Trophoblast cell (in vitro differentiated cells and primary cell): ENCODE data around the gene RFX8.

Experiments
- DNase-seq, 2 donors: peaks; one replicate each; pipeline ENCODE4 v3.0.0-alpha.2; 2016
- H2AFZ ChIP-seq: 2 replicates; pipeline ENCODE4 v1.6.1; 2013; ENCODE audit warnings: low read length, moderate library complexity, mild to moderate bottlenecking; ENCODE audit not compliant: insufficient read depth, poor library complexity
- H2AK5ac ChIP-seq: 2 replicates; pipeline ENCODE4 v1.6.1; 2013; ENCODE audit warnings: mild to moderate bottlenecking, low read length
- H2BK120ac ChIP-seq: 2 replicates; pipeline ENCODE4 v1.6.1; 2013; ENCODE audit warnings: low read length, mild to moderate bottlenecking, moderate library complexity; ENCODE audit not compliant: insufficient read depth, poor library complexity
- H2BK12ac ChIP-seq: 2 replicates; pipeline ENCODE4 v1.6.1; 2013; ENCODE audit warnings: mild to moderate bottlenecking, low read length, moderate library complexity
- H2BK5ac ChIP-seq: 2 replicates; pipeline ENCODE4 v1.6.1; 2013; ENCODE audit warnings: low read length, low read depth, moderate library complexity, mild to moderate bottlenecking; ENCODE audit not compliant: poor library complexity
- H3K14ac ChIP-seq: 2 replicates; pipeline ENCODE4 v1.6.1; 2013; ENCODE audit warnings: mild to moderate bottlenecking, low read length
- H3K18ac ChIP-seq: 2 replicates; pipeline ENCODE4 v1.6.1; 2013; ENCODE audit warnings: mild to moderate bottlenecking, low read length
- H3K23ac ChIP-seq: 2 replicates; pipeline ENCODE4 v1.6.1; 2013; ENCODE audit warnings: low read length
- H3K27ac ChIP-seq: 2 replicates; pipeline ENCODE4 v1.5.1; 2013; ENCODE audit warnings: low read depth, mild to moderate bottlenecking, inconsistent platforms, low read length, moderate library complexity
- H3K27me3 ChIP-seq: 2 replicates; pipeline ENCODE4 v1.6.1; 2013; ENCODE audit warnings: inconsistent platforms, mild to moderate bottlenecking, low read length, moderate library complexity; ENCODE audit not compliant: insufficient read depth
- H3K36me3 ChIP-seq, 2 experiments: 1 replicate in 1 of 2; 2 replicates in 1 of 2; pipeline ENCODE4 v1.6.1; 2013; ENCODE audit warnings: low read length in 2 of 2, mild to moderate bottlenecking in 2 of 2, moderate library complexity in 1 of 2; ENCODE audit not compliant: insufficient read depth in 2 of 2, control insufficient read depth in 1 of 2
- H3K4ac ChIP-seq: 2 replicates; pipeline ENCODE4 v1.6.1; 2013; ENCODE audit warnings: low read depth, mild to moderate bottlenecking, low read length, moderate library complexity
- H3K4me1 ChIP-seq, 2 experiments: 1 replicate in 1 of 2; 2 replicates in 1 of 2; pipeline ENCODE4 v1.6.1; 2013; ENCODE audit warnings: low read length in 2 of 2, mild to moderate bottlenecking in 2 of 2, moderate library complexity in 1 of 2; ENCODE audit not compliant: insufficient read depth in 2 of 2, control insufficient read depth in 1 of 2
- H3K4me2 ChIP-seq: 2 replicates; pipeline ENCODE4 v1.6.1; 2013; ENCODE audit warnings: inconsistent platforms, mild to moderate bottlenecking, low read length, moderate library complexity
- H3K4me3 ChIP-seq: 2 replicates; pipeline ENCODE4 v1.5.1; 2013; ENCODE audit warnings: mild to moderate bottlenecking, low read depth, low read length, inconsistent platforms
- H3K79me1 ChIP-seq: one replicate; pipeline ENCODE4 v1.6.1; 2013; ENCODE audit warnings: low read length
- H3K79me2 ChIP-seq: 2 replicates; pipeline ENCODE4 v1.6.1; 2013; ENCODE audit warnings: low read length, mild to moderate bottlenecking; ENCODE audit not compliant: control insufficient read depth, insufficient read depth, poor library complexity
- H3K9ac ChIP-seq: 2 replicates; pipeline ENCODE4 v1.6.1; 2013; ENCODE audit warnings: mild to moderate bottlenecking, low read length
- H3K9me3 ChIP-seq: 2 replicates; pipeline ENCODE4 v1.6.1; 2013; ENCODE audit warnings: low read depth, mild to moderate bottlenecking, control low read depth, inconsistent platforms, low read length; ENCODE audit not compliant: insufficient read depth
- H4K12ac ChIP-seq: 2 replicates; pipeline ENCODE4 v1.6.1; 2013; ENCODE audit warnings: low read depth, mild to moderate bottlenecking, low read length, moderate library complexity
- H4K8ac ChIP-seq: 2 replicates; pipeline ENCODE4 v1.6.1; 2013; ENCODE audit warnings: low read depth, mild to moderate bottlenecking, low read length, moderate library complexity
- H4K91ac ChIP-seq: one replicate; pipeline ENCODE4 v1.6.1; 2013; ENCODE audit warnings: low read depth, mild to moderate bottlenecking, low read length, moderate library complexity
- WGBS: extraction: QIAGEN DNeasy Blood & Tissue Kit; methylation state at CpG from one replicate; pipeline ENCODE4 v1.1.7; 2013; ENCODE audit warnings: missing lambda C conversion rate; ENCODE audit not compliant: insufficient read length, insufficient coverage; ENCODE audit errors: extremely low coverage; 5-methylcytosine and 5-hydroxymethylcytosine counted together

The RFX8 gene

GRCh38 chr2:101410114-101410513 is 64.8 kb downstream of the RFX8 start:
- Histone ChIP-seq H3K9ac (no peak overlapping the region), H3K18ac (no peak overlapping the region), H2AK5ac (no peak overlapping the region), H2BK5ac (no peak overlapping the region), H3K36me3 (no peaks in the 10 kb centered on the region), H3K14ac (no peak overlapping the region), H3K4ac (no peak overlapping the region), H4K12ac (no peak overlapping the region), H2BK120ac (no peak overlapping the region), H4K91ac (no peak overlapping the region), H3K4me3 (no peak overlapping the region), H2AFZ (no peak overlapping the region), H3K27me3 (no peaks in the 10 kb centered on the region), H3K27ac (no peak overlapping the region), H3K79me1 (no peaks in the 10 kb centered on the region), H3K9me3 (peaks cover 4% of the 10 kb centered on the region), H3K4me2 (no peak overlapping the region), H3K23ac (no peak overlapping the region), H4K8ac (no peak overlapping the region), H3K79me2 (no peaks in the 10 kb centered on the region), H3K4me1 (peaks cover 7 to 10% of the 10 kb centered on the region in 2 experiments), H2BK12ac (no peak overlapping the region)
- 100% methylated on average over 1 of the region's 5 CpGs for WGBS
- DNase-seq = no peak

DNA sequence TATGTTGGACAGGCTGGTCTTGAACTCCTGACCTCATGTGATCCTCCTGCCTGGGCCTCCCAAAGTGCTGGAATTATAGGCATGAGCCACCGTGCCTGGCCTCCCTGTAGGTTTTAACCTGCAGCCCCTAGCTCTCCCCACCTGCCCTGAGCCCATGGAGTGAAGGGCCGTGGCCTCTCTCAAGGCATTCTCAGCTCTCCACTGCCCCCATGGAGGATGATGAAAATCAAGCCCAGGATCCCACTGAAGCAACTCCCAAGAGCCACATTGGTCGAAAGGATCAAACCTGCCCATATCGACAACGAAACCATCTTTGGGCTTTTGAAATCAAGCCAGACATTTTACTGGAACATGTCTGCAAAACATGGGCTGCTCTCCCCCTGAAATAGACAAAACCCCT is 65.2 kb downstream of the RFX8 start:
- Histone ChIP-seq H4K8ac (no peak overlapping the region), H3K79me2 (no peaks in the 10 kb centered on the region), H3K9me3 (peaks cover 4% of the 10 kb centered on the region), H2BK12ac (no peak overlapping the region), H3K27me3 (no peaks in the 10 kb centered on the region), H3K36me3 (no peaks in the 10 kb centered on the region), H3K23ac (no peak overlapping the region), H2BK120ac (no peak overlapping the region), H3K4ac (no peak overlapping the region), H2BK5ac (no peak overlapping the region), H4K91ac (no peak overlapping the region), H3K14ac (no peak overlapping the region), H2AFZ (no peak overlapping the region), H3K4me2 (no peak overlapping the region), H3K9ac (no peak overlapping the region), H3K4me3 (no peak overlapping the region), H3K4me1 (peaks cover 7 to 10% of the 10 kb centered on the region in 2 experiments), H4K12ac (no peak overlapping the region), H3K79me1 (no peaks in the 10 kb centered on the region), H3K27ac (no peak overlapping the region), H2AK5ac (no peak overlapping the region), H3K18ac (no peak overlapping the region)
- DNase-seq = peak; percentile 57 to 84
- WGBS = no CpG with 5 or more reads among the region's 5 CpGs

DNA sequence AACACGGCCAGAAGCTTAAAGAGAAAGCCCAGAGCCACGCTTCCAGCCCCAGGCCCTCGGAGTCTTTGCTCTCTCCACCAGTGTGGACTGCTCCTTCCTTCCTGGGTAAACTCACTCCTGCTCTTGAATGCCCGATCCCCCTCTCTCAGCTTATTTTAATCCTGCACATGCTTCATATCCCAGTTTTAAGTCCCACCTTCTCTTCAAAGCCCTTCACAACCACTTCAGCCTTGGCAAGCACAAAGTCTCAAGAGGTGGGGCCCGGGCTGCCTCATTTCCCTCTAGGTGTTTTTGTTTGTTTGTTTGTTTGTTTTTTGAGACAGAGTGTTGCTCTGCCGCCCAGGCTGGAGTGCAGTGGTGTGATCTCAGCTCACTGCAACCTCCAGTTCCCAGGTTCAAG is 66.0 kb downstream of the RFX8 start:
- H3K36me3 ChIP-seq = no peaks in the 10 kb centered on the region
- no peak overlapping the region for H3K27ac ChIP-seq
- no peak overlapping the region for H2AFZ ChIP-seq
- H3K4me1 ChIP-seq = peaks cover 7 to 10% of the 10 kb centered on the region in 2 experiments
- no peak overlapping the region for H2BK5ac ChIP-seq
- no peaks in the 10 kb centered on the region for H3K79me2 ChIP-seq
- WGBS = no CpG with 5 or more reads among the region's 6 CpGs
- no peak overlapping the region for H3K23ac ChIP-seq
- H4K8ac ChIP-seq = no peak overlapping the region
- no peak overlapping the region for H3K4me3 ChIP-seq
- H2BK12ac ChIP-seq = no peak overlapping the region
- no peak overlapping the region for H3K4me2 ChIP-seq
- H3K79me1 ChIP-seq = no peaks in the 10 kb centered on the region
- no peak overlapping the region for H3K9ac ChIP-seq
- H3K27me3 ChIP-seq = no peaks in the 10 kb centered on the region
- no peak for DNase-seq
- no peak overlapping the region for H3K4ac ChIP-seq
- H4K12ac ChIP-seq = no peak overlapping the region
- no peak overlapping the region for H3K14ac ChIP-seq
- H2BK120ac ChIP-seq = no peak overlapping the region
- H3K9me3 ChIP-seq = peaks cover 4% of the 10 kb centered on the region
- no peak overlapping the region for H4K91ac ChIP-seq
- H2AK5ac ChIP-seq = no peak overlapping the region
- no peak overlapping the region for H3K18ac ChIP-seq

DNA sequence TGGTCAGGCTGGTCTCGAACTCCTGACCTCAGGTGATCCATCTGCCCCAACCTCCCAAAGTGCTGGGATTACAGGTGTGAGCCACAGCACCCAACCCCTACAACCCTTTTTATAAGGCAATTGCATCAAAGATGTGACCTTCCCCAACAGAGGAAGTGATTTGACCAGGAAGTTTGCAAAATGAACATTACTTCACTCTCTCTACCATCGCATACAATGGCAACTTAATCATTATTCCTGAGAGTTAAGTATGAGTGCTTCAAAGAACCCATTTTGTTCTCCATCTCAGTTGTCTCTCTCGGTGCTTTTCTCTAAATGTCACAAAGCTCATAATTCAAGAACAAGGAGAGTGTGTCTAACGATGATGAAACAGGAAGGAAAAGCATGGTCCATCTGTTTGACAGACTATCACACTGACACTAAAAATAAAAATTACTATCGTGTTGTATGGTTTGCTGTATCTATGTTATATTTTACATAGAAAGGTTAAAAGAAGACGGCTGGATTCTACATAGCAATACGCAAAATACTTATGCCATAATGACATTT is 69.5 kb downstream of the RFX8 start:
- WGBS = no CpG with 5 or more reads among the region's 7 CpGs
- H3K36me3 ChIP-seq = no peaks in the 10 kb centered on the region
- H3K14ac ChIP-seq = no peak overlapping the region
- H3K4me3 ChIP-seq = no peak overlapping the region
- H3K9ac ChIP-seq = no peak overlapping the region
- no peak overlapping the region for H4K91ac ChIP-seq
- no peak overlapping the region for H3K23ac ChIP-seq
- H4K12ac ChIP-seq = no peak overlapping the region
- H3K79me1 ChIP-seq = no peaks in the 10 kb centered on the region
- H2BK5ac ChIP-seq = no peak overlapping the region
- H3K27ac ChIP-seq = no peak overlapping the region
- no peaks in the 10 kb centered on the region for H3K27me3 ChIP-seq
- no peak overlapping the region for H3K4me2 ChIP-seq
- H2BK12ac ChIP-seq = no peak overlapping the region
- no peak overlapping the region for H2BK120ac ChIP-seq
- DNase-seq = no peak
- H4K8ac ChIP-seq = no peak overlapping the region
- H3K9me3 ChIP-seq = peaks cover 4% of the 10 kb centered on the region
- H2AK5ac ChIP-seq = no peak overlapping the region
- H3K4ac ChIP-seq = no peak overlapping the region
- H3K79me2 ChIP-seq = no peaks in the 10 kb centered on the region
- H3K4me1 ChIP-seq = peaks cover 4% of the 10 kb centered on the region in 2 experiments
- no peak overlapping the region for H3K18ac ChIP-seq
- no peak overlapping the region for H2AFZ ChIP-seq
